G401.6 (cell line): Measurements from ENCODE around the gene STK25.

ENCODE experiments used
- FAIRE-seq: peaks from 2 replicates; lab custom pipeline; 2012; peaks lifted over from hg19 to GRCh38; lab: Jason Lieb, UNC

Gene STK25

DNA sequence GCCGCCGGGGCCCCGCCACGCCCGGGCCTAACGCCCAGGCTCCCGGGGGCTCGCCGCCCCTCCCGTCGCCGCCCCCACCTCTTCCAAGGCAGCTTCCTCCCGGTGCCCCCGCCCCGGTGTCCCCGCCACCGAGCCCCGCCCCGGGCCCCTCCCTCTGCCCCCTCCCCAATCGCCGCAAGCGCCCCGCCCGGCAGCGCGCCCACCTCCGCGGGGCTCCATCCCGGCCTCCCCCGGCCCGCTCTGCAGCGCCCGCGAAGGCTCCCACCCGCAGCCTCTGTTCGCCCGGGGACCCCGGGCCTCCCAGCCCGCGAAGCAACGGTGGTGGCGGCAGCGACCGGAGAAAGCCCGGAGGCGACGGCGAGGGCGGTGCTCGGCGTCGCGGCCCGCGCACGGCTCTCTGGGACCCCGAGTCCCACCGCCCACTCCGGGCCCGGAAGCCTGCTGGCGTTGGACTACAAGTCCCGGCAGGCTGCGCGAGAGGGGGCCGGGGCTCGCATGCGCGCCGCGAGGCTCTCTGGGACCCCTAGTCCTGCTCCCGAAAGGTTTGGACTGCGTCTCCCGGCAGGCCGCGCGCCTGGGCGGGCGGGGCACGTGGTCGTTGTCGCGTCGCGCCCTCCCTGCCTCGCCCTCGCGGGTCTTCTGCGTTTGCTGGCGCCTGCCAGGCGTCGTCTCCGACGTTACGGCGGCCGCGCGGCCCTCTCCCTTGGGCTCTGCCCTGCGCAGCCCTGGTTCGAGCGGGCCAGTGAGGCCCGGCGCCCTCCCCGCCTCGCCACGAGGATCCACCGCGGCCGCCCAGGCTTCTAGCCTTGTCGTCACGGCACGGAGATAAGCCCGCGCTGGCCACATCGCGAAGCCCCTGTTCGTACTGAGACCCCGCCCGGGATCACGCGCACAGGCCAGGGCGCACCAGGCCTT is at the start of gene STK25:
TSS of gene STK25 (minus strand) at position 345 of the 915 bp plus-strand sequence. CDS start 549 bp downstream, outside the sequence.
- peak; percentile 60 for FAIRE-seq

DNA sequence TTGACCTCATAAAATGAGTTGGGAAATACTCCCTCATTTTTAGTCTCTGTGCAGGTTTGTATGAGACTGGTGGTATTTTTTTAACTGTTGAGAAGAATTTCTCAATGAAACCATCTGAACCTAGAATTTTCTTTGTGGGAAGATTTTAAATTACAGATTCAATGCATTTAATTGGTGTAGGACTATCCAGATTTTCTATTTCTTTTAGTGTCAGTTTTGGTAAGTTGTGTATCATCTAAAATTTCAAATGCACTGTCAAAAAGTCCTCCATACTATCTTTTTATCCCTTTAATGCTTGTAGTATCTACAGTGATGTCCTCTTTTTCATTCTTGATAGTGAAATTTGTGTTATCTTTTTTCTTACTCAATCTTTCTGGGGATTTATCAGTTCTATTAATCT is 48.4 kb upstream of the STK25 start:
- FAIRE-seq = no peak

DNA sequence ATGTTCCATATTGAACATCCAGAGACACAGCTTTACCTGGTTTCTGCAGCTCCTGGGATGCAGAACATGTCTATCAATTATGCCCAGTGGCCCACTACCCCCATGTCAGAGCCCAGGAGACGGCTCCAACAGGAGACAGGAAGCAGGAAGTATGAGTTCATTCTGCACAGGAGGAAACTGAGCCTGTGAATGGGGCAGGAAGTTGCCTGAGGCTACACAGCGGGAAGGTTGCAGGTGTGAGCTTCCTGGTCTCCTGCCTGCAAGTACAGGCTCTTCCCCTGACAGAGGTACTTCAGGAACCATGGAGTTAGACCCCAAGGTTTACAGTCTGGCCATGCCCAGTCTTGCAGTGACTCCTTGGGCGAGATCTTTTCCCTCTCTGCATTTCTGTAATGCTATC is 47.3 kb upstream of the STK25 start:
- no peak for FAIRE-seq

DNA sequence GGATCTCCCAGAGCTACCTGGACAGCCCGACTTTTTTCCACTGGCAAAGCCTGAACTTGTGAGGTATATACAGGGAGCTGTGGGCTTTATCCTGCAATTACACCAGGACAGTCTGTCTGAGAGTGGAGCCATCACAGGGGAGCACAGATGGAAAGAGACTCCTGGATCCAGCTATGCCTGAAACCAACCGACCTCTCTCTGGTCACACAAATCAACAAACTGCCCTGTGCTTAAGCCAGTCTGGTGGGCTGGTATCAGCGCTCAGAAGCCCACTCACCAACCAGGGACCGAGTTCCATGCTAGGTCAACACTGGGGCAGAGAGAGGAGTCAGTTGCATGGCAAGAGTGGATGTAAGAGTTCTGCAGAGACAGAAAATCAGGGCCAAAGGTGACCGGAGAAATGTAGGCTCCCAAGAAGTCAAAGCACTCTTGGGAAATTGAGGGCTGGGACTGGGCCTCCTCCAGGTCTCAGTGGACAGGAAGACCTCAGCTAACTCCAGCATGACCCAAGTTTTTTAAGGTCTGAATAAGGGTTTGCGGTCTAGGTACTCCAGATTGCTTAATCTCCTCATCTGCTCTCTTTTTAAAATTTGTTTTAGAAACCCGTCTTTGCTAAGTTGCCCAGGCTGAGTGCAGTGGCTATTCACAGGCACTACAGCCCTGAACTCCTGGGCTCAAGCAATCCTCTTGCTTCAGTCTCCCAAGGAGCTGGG is 46.4 kb upstream of the STK25 start:
- FAIRE-seq = no peak

DNA sequence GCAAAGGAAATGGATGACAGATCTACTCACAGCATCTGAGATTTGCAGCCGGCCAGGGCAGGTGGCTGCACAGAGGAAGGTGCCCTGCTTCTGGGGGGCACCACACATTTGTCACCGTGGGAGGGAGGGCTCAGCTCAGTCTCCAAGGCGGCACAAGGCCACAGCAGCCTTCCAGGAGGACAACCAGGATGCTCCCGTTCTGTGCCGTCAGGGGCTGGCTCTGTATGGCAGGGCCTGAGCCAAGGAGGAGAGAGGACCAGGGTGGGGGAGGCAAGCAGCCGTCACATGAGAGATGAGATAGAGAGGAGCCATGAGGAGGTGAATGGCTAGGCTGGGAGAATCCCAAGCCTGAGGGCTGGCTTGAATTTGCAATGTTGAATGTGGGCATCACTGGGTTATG is 45.6 kb upstream of the STK25 start:
- no peak for FAIRE-seq

DNA sequence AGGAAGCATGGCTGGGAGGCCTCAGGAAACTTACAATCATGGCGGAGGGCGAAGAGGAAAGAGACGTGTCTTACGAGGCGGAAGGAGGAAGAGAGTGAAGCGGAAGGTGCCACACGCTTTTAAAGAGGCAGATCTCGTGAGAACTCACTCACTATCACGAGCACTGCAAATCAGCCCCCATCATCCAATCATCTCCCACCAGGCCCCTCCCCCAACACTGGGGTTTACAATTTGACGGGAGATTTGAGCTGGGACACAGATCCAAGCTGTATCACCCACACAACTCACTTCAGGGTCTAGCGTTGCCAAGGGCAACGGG is 45.1 kb upstream of the STK25 start:
- no peak for FAIRE-seq

DNA sequence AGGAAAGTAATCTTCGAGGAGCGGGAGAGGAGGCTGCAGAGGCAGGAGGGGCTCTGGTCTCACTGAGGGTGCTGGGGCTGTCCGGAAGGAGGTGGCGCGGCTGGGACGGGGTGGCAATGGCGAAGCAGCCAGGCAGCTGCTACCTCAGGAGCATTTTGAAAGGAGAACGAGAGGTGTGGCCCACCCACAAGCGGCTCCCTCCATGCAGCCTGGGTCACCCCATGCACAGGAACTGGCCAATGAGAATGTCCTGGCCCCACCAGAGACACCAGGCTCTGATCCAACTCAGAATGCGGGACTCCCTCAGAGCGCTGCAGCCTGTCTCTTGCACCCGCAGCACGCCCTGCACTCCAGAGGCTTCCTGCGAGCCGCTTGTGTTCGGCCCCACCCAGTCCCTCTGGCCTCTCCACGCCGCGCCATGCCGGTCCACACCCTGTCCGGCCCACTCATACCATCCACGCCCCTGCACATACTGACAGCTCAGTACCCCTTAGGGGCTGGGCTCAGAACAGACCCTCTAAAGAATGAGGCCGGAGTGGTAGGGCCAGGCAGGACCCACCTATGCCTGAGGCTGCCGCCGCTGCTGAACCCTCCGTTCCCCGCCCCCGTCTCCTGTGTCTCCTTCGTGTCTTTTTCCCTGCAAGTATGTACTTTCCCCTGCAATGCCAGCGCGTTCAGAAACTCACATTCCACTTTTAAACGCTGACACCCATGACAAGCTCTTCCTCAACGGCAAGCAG is 43.8 kb upstream of the STK25 start:
- no peak for FAIRE-seq

DNA sequence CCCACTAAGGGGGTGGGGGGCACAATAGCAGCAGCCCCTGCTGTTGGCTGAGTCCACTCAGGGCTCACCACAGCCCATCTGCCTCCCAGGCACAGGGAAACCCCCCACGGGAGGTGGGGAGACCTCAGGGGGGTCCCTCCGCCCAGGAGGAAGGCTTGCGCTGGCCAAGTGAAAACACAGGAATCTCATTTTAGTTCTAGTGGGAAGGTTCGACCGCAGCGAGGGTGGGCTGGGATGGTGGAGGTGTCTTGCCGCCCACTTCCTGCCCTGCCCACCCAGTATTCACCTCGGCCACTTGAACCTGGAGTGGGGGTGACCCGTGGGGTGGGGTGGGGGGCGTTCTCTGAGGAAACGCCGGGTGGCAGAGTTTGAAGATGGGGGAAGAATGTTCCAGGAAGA is 43.2 kb upstream of the STK25 start:
- FAIRE-seq = no peak

DNA sequence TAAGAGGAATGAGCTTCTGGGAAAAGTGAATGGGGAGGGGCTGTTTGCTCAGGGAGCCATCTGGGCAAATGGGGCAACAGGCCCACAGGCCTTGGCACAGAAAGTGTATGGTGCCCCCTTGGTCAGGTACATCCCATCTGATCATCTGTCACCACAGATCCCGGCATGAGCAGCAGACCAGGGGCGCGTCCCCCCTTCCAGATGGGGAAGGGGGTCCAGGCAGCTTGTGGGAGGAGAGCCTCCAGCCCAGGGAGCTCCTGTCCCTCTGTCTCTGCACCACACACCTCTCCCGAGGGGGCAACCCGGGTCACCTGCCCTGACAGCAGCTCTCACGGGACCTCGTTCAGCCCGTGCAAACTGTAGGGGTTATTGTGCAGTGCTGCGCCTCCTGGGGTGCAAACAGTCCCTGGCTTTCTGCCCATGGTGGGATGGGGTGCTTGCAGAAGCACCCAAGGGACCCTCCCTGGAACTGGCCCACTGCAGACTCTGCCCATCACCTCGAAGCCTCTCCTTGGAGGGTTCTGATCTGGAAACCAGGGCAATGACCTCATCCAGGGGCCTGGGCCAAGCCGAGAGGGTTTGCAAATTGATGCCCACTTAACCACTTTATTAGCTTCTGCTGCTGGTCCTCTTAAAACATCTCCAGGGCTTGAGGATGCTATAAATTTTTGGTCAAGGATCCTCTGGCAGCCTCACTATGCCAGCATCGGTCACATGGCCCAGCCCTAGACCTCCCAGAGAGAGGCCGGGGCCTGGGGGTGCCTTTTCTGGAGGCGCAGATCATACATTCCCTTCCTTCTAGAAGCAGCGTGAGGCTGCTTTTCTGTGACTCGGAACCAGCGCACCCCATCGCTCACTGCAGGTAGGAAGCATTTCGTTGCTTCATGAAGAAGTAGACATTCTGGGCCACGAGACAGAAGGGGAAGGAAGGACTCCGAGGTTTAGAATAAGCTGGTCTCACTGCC is 42.5 kb upstream of the STK25 start:
- FAIRE-seq = no peak

DNA sequence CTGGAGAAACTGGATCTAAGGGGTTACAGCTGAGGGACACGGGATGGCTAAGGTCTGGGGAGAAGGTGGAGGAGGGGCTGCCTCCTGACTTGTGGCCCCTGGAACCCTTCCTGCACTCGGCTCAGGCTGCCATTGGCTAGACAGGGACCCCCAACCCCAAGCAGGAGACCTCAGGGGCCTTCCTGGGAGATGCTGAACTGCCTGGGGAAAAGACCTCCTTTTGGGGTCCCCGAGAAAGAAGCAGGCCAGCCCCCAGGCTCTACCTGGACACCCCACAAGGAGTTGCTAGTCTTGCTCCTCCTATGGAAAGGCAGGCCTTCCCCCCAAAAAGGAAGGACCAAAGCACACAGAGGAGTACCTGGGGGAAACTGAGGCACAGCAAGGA is 40.1 kb upstream of the STK25 start:
- FAIRE-seq = no peak

DNA sequence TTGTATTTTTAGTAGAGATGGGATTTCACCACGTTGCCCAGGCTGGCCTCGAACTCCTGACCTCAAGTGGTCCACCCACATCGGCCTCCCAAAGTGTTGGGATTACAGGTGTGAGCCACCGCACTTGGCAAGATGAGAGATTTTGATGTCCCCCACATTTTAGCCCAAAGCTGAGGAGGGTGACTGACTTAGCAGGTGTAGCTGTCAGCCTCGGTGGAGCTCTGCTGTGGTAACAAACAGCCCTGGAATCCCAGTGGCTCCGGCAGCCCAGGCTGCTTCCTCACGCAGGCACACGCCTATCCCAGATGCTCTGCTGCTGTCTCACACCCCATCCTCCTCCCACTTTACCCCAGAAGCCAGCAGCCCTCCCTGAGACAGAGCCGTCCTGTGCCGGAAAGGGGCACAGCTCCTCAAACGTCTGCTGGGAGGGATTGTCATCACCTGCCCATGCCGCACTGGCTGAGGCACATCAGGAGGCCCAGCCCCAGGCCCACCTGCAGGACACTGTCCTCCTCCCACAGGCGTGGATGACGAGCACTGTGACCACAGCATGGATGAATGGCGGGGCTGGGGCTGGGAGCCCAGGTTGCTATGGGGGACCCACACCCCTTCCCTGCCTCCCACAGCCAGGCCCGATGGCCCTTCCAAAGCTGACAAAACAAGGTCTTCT is 39.5 kb upstream of the STK25 start:
- FAIRE-seq = no peak

DNA sequence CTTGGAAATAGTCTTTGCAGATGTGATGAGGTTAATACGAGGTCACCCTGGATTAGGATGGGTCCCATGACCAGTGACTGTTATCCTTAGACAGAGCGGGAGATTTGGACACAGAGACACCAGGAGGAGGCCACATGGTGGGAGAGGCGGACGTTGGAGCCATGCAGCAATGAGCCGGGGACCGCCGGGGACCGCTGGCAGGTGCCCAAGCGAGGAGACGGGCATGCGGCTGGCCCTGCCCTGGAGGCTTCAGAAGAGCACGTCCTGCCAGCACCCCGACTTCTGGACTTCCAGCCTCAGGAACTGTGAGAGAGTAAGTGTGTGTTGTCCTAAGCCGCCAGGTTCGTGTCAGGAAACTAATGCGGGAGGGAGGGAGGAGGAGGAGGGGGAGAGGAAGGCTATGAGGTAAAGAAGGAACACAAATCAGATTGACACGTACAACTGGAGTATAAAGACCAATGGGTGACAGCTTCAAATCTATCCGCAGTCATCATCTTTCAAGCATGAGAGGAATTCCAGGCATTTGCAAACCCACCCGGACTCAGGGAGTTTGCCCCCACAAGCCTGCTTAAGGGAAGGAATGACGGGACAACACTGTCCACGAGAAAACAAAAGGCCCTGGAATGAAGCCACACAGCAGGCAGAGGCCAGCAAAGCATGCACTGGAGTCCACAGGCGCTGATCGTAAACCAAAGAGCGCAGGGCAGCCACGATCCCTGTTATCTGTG is 38.6 kb upstream of the STK25 start:
- no peak for FAIRE-seq

DNA sequence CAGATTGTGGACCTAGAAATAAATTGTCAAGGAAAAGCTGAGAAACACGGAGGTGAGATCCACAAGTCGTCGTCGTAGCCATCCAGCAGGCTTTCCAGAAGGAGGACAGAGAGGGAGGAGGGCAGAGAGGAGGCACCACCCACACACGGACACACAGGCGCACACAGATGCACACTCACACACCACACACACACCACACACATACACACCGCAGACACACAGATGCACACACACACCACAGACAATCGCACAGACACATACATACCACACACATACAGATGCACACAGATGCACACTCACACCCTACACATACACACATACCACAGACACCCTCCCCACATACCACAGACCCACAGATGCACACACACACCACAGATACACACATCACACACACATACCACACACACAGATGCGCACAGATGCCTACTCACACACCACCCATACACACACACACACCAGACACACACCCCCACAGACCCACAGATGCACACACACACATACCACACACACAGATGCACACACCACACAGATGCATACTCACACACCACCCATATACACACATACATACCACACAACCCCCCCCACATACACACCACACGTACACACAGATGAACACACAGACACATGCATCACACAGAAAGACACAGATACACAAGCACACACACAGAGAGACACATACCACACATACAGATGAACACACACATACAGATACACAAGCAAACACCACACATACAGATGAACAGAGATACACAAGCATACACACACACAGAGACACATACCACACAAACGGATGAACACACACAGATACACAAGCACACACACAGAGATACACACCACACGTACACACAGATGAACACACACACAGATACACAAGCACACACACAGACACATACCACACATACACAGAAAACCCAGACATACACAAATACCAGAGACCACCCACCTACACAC is 37.4 kb upstream of the STK25 start:
- no peak for FAIRE-seq

DNA sequence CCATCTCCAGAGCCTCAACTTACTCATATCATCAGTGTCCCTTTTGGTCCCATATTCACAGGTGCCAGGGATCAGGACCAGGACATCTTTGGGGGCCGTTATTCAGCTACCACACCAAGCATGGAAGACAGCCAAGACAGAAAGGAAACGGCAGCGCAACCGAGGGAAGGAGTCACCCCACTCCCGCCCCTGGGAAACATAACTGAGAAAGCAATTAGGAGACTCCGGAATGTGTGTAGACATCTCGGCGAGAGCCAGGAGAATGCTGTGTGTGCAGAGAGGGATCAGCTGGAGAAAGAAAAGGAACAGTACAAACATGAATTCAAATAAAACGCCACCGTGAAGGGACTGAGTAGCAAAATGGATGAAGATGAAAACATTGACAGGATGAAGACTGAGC is 36.7 kb upstream of the STK25 start:
- no peak for FAIRE-seq

DNA sequence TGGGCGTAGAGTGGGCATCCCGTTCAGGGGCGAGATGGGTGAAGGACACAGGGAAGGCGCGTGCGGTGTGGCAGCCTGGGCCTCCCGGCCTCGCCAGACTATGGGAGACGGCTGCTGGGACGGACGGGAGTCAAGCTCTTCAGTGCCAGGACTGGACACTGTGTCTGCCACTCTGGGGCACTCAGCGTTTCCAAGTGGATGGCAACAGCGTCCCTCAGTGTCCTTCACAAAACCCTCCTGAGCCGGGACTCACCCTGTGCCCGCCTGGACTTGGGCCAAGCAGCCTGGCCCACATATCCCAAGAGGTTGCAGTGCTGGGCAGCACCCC is 33.9 kb upstream of the STK25 start:
- no peak for FAIRE-seq

DNA sequence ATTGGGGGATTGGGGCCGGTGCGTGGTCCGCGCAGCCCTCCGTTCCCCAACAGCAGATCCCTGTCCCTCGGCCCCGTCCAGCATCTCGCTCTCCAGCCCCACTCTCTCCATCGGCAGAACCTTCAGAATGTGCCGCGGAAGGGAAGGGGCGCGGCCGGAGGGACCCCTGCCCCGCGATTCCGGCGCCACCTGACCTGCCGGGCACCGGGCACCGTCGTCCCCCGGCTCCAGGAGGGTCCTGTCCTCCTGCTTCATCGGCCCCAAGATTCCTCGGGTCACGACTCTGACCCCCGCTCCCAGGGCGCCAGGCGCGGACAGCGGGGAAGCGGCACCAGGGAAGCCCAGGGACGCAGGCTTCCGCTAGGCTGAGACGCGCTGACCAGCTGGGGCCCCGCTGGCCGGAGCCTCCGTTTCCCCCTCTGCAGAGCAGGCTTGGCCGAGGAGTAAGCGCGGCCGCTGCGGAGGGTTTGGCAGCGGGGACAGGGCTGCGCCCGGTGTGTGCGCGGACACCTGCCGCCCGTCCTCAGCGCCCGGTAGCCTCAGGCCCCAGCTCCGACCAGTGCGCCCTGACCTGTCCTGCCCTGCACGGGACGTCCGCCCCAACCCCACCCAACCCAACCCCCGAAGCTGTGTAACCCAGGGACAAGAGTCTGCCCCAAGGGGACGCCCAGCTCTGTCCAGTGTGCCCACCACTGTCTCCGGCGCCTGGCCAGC is 33.3 kb upstream of the STK25 start:
- FAIRE-seq = no peak

DNA sequence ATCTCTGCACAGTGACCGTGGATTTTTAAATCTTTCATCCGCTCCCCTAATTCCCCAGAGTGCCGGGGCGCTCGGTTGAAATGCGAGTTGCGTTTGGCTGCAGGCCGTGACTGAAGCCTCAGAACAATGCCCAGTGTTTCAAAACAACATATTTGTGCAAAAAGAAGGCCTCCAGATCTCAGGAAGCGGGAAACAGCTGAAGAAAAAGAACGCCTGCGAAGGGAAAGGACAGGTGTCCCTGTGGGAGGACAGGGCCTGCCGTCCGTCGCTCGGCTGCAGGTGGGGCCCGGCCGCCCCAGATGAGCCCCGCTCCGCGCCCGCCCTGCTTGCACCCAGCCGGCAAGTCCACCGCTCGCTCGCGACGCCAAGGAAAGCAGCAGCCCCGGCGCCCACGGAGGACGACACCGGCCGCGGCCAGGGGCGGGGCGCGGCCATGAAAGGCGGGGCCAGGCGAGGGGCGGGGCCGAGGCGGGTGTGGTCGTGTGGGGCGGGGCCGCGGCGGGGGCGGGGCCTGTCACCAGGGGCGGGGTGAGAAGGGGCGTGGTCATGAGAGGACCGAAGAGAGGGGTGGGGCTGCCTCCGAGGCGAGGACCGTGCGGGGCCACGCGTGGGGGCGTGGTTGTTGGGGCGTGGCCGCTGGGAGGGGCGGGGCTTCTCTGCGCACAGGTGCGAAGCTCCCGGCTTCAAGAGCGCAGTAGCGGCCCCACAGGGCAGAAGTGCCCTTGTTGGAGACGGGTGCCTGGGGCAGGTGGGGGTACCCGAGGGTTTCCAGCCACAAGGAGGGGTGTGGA is 32.6 kb upstream of the STK25 start:
- no peak for FAIRE-seq

DNA sequence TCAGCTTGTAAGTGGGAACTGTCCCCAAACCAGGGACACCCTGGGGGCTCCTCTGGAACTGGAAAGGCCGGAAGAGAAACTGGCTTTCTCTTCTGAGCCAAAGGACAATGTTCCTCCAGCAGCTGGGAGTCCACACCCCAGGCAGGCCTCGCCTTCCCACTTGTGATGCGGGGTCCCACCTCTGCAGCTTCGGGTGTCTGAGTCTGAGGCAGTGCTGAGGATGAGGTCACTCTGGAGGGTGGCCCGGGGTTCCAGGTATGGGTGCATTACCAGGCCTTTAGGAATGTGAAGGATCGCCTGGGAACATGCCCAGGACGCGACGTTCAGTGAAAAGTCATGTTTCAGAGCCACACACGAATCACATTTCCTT is 32.0 kb upstream of the STK25 start:
- no peak for FAIRE-seq
